ENCODE results near the gene AKAP9.

The AKAP9 gene

GRCh38 chr7:91898240-91898992 is 42.2 kb upstream of the AKAP9 start:
- no peak overlapping the region for H3K4me3 Mint-ChIP-seq
- no peaks in the 10 kb centered on the region for H3K4me1 Mint-ChIP-seq
- DNase-seq, result no peak
- no peaks in the 10 kb centered on the region for H3K36me3 Mint-ChIP-seq (ENCODE audit: low read depth)
- peaks cover 2% of the 10 kb centered on the region for H3K27me3 Mint-ChIP-seq (ENCODE audit: low read depth, poor library complexity)
- TF ChIP-seq, protein P1, sequence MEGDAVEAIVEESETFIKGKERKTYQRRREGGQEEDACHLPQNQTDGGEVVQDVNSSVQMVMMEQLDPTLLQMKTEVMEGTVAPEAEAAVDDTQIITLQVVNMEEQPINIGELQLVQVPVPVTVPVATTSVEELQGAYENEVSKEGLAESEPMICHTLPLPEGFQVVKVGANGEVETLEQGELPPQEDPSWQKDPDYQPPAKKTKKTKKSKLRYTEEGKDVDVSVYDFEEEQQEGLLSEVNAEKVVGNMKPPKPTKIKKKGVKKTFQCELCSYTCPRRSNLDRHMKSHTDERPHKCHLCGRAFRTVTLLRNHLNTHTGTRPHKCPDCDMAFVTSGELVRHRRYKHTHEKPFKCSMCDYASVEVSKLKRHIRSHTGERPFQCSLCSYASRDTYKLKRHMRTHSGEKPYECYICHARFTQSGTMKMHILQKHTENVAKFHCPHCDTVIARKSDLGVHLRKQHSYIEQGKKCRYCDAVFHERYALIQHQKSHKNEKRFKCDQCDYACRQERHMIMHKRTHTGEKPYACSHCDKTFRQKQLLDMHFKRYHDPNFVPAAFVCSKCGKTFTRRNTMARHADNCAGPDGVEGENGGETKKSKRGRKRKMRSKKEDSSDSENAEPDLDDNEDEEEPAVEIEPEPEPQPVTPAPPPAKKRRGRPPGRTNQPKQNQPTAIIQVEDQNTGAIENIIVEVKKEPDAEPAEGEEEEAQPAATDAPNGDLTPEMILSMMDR (IDR thresholded peaks at IDR 0.05), result no peak
- no peak overlapping the region for H3K27ac Mint-ChIP-seq
- H3K9me3 Mint-ChIP-seq, result peaks cover 3% of the 10 kb centered on the region

DNA sequence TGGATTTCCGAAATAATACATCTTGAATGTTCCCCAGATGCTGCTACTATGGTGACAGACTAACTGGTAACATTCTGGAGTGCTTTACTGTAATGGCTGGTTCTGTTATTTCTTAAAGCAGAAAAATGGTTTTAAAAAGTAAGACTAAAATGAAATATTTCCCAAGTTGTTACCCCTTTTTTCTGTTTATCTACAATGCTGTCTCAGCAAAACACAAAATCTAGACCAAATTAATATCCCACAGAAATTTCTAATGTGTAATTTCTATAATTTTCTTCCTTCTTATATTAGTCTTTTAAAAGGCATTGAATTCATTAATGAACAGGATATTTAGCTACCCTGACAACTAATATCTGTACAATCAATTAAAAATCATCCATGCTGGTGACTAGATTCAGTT is 41.1 kb upstream of the AKAP9 start:
- Mint-ChIP-seq H3K4me3 (no peak overlapping the region), H3K36me3 (ENCODE audit: low read depth) (no peaks in the 10 kb centered on the region), H3K9me3 (peaks cover 3% of the 10 kb centered on the region), H3K27ac (no peak overlapping the region), H3K4me1 (no peaks in the 10 kb centered on the region), H3K27me3 (ENCODE audit: low read depth, poor library complexity) (no peaks in the 10 kb centered on the region)
- TF ChIP-seq, protein P1 (IDR thresholded peaks at IDR 0.05), result no peak
- DNase-seq, result no peak

DNA sequence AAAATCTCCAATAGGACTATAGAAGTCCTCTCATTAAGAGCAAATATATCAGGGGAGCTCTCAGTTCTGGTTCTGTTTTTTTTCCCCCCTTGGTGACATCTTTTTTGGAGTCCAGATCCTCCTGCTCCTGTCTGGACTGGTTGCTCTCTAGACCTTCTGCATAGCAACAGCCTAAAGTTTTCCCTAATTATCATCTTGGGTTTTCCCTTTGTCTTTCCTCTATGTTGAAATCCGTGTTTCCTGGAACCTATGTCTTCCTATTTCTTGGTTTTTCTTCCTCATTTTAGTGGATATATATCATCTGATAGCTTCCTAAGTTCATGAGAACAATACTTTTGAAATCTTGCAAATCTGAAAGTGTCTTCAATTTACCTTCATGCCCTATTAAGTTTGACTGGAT is 30.5 kb upstream of the AKAP9 start:
- Mint-ChIP-seq H3K27ac (no peak overlapping the region), H3K36me3 (ENCODE audit: low read depth) (peaks cover 14% of the 10 kb centered on the region)

GRCh38 chr7:91911121-91911520 is 29.5 kb upstream of the AKAP9 start:
- TF ChIP-seq, protein P1 (IDR thresholded peaks at IDR 0.05), result no peak
- DNase-seq, result no peak
- Mint-ChIP-seq H3K27me3 (ENCODE audit: low read depth, poor library complexity) (no peaks in the 10 kb centered on the region), H3K36me3 (ENCODE audit: low read depth) (peaks cover 14% of the 10 kb centered on the region), H3K4me1 (peaks cover 5% of the 10 kb centered on the region), H3K27ac (no peak overlapping the region), H3K4me3 (no peak overlapping the region), H3K9me3 (peaks cover 21% of the 10 kb centered on the region)

More for the DNA sequence above, 30.5 kb upstream of the AKAP9 start:
- Mint-ChIP-seq H3K4me3 (no peak overlapping the region), H3K9me3 (peaks cover 21% of the 10 kb centered on the region), H3K27me3 (ENCODE audit: low read depth, poor library complexity) (no peaks in the 10 kb centered on the region), H3K4me1 (peaks cover 5% of the 10 kb centered on the region)
- no peak for DNase-seq
- TF ChIP-seq, protein P1 (IDR thresholded peaks at IDR 0.05), result no peak

DNA sequence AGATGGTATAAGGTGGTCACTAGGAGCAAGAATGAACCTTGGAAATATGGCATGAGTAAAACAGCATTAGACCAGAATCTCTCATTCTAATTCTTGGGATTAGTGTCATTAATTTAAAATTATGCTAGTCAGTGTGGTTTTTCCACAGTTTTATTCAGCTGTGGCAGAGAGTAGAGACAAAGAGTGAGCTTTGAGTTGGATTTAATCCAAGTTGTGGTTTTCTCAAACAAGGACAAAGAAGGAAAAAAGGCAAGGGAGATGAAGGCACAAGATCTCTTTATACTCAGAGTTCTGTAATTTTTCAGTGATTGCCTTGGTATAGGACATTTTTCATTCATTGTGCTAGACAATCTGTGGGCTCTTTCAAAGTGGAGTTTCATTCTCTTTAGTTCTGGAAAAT is 28.2 kb upstream of the AKAP9 start:
- H3K4me3 Mint-ChIP-seq, result no peak overlapping the region
- H3K27ac Mint-ChIP-seq, result no peak overlapping the region
- peaks cover 14% of the 10 kb centered on the region for H3K36me3 Mint-ChIP-seq (ENCODE audit: low read depth)
- H3K27me3 Mint-ChIP-seq (ENCODE audit: low read depth, poor library complexity), result no peaks in the 10 kb centered on the region
- peaks cover 17% of the 10 kb centered on the region for H3K9me3 Mint-ChIP-seq
- peaks cover 5% of the 10 kb centered on the region for H3K4me1 Mint-ChIP-seq
- DNase-seq, result no peak
- TF ChIP-seq, protein P1 (IDR thresholded peaks at IDR 0.05), result no peak

DNA sequence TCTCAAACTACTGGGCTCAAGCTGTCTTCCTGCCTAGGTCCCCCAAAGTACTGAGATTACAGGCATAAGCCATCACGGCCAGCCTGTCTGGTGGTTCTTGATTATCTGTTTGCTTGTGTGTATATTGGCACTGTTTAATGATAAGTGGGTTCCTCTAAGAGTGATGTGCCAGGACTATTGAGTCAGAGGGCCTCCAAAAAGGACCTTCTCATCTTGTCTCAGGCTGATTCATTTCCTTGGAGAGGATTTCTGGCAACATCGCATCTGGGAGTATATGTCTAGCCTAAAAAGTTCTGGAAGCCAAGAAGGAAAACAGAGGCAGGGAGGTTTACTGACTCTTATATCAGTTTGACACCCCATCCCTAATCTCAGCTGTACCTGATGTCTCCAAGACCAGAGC is 27.1 kb upstream of the AKAP9 start:
- TF ChIP-seq, protein P1 (IDR thresholded peaks at IDR 0.05), result no peak
- H3K4me3 Mint-ChIP-seq, result no peak overlapping the region
- no peaks in the 10 kb centered on the region for H3K27me3 Mint-ChIP-seq (ENCODE audit: low read depth, poor library complexity)
- DNase-seq, result no peak
- peaks cover 5% of the 10 kb centered on the region for H3K4me1 Mint-ChIP-seq
- peaks cover 9% of the 10 kb centered on the region for H3K36me3 Mint-ChIP-seq (ENCODE audit: low read depth)
- H3K27ac Mint-ChIP-seq, result no peak overlapping the region
- peaks cover 12% of the 10 kb centered on the region for H3K9me3 Mint-ChIP-seq

Measured in nephron progenitor cell (in vitro differentiated cells).